Panc1 (cell line): Measurements from ENCODE around the gene MMP28. TPM values are rescaled to one million over a fixed set of nuclear protein-coding genes. Genes with fewer than 3 reads are reported as not detected.

Experiments
- ATAC-seq: fragments of 200-7000 bp; cut with Tn5 transposase; 2 replicates; pipeline ENCODE4 v1.9.1; 2020; ENCODE audit warnings: mild to moderate bottlenecking, moderate library complexity
- BruUV-seq: library from RNA; stranded (reverse); fragments of 400-500 nt; replicated peaks from 2 replicates; lab custom pipeline; 2021; lab: Mats Ljungman, UMichigan
- CTCF ChIA-PET: fragments of 300-600 bp; sonication (Branson Sonifier 250); formaldehyde crosslinking; loops from one replicate; lab custom pipeline; 2022; ENCODE audit warnings: antibody characterized with exemption; lab: Charles Lee
- POLR2A ChIA-PET: fragments of 300-600 bp; sonication (Branson Sonifier 250); formaldehyde crosslinking; loops from one replicate; lab custom pipeline; 2022; ENCODE audit warnings: antibody characterized with exemption; lab: Charles Lee
- DNase-seq: peaks from one replicate; pipeline ENCODE4 v3.0.0-alpha.2; 2010; ENCODE audit warnings: low read depth, low spot score
- H3K27ac ChIP-seq: 2 replicates; pipeline ENCODE4 v1.5.1; 2011; ENCODE audit warnings: mild to moderate bottlenecking, low read length, inconsistent platforms
- H3K27me3 ChIP-seq: fragments of 200-500 bp; sonication (Bioruptor generic); 2 replicates; pipeline ENCODE4 v1.6.0; 2014; ENCODE audit warnings: low read length, inconsistent platforms; ENCODE audit not compliant: control insufficient read depth, insufficient read depth
- H3K36me3 ChIP-seq: fragments of 200-500 bp; sonication (Bioruptor generic); 2 replicates; pipeline ENCODE4 v1.5.1; 2014; ENCODE audit warnings: inconsistent platforms, mild to moderate bottlenecking, low read length, moderate library complexity; ENCODE audit not compliant: control insufficient read depth, insufficient read depth
- H3K4me1 ChIP-seq: 2 replicates; pipeline ENCODE4 v1.5.1; 2011; ENCODE audit warnings: inconsistent platforms, mild to moderate bottlenecking, low read length, moderate library complexity; ENCODE audit not compliant: control insufficient read depth, insufficient read depth
- H3K4me3 ChIP-seq, 2 experiments: 2 replicates each; pipeline ENCODE4 v1.5.1; 2011 to 2012; ENCODE audit warnings: low read depth in 2 of 2, low read length in 2 of 2, mild to moderate bottlenecking in 2 of 2, inconsistent platforms in 1 of 2, moderate library complexity in 1 of 2
- H3K9me3 ChIP-seq: fragments of 200-500 bp; sonication (Bioruptor generic); 2 replicates; pipeline ENCODE4 v1.5.1; 2014; ENCODE audit warnings: low read depth, mild to moderate bottlenecking, inconsistent platforms, low read length, moderate library complexity; ENCODE audit not compliant: control insufficient read depth, insufficient read depth
- CTCF ChIP-seq: fragments of 450-650 bp; IDR thresholded peaks from 2 replicates; pipeline ENCODE4 v1.5.1; 2017; ENCODE audit warnings: mild to moderate bottlenecking
- POLR2AphosphoS5 ChIP-seq: IDR thresholded peaks from 2 replicates; pipeline ENCODE4 v1.6.1; 2012; ENCODE audit warnings: mild to moderate bottlenecking, low read depth, low read length, moderate library complexity
- REST ChIP-seq, 2 experiments: IDR thresholded peaks; 2 replicates each; pipeline ENCODE4 v1.6.1; 2011 to 2012; ENCODE audit warnings: low read depth in 2 of 2, control low read depth in 1 of 2, low read length in 1 of 2, mild to moderate bottlenecking in 1 of 2, moderate library complexity in 1 of 2; ENCODE audit not compliant: insufficient read depth in 1 of 2
- SIN3A ChIP-seq: IDR thresholded peaks from 2 replicates; pipeline ENCODE4 v1.6.1; 2012; ENCODE audit warnings: low read depth, mild to moderate bottlenecking, low read length, moderate library complexity, borderline replicate concordance; ENCODE audit not compliant: insufficient read depth
- TCF7L2 ChIP-seq: IDR thresholded peaks from 2 replicates; pipeline ENCODE4 v1.6.1; 2011; ENCODE audit warnings: mild to moderate bottlenecking, low read depth, low read length, inconsistent platforms
- in situ Hi-C: cut with HindIII; loops from 2 replicates; pipeline ENCODE4 v1.10.0; 2016; ENCODE audit warnings: low sequenced_read_pairs, low pct_unique_long_range_greater_than_20kb
- intact Hi-C: fragments of 100-400 bp; cut with micrococcal nuclease; formaldehyde crosslinking; loops from one replicate; pipeline ENCODE4 v1.10.0; 2022; ENCODE audit not compliant: unreplicated experiment
- total RNA-seq: library from RNA; stranded (reverse); gene quantifications from one replicate; pipeline ENCODE4 v1.2.1, GENCODE V29; 2021; ENCODE audit not compliant: unreplicated experiment

Gene MMP28
- total RNA-seq, 1 experiment from 2014 or later, result 1.6 TPM

DNA sequence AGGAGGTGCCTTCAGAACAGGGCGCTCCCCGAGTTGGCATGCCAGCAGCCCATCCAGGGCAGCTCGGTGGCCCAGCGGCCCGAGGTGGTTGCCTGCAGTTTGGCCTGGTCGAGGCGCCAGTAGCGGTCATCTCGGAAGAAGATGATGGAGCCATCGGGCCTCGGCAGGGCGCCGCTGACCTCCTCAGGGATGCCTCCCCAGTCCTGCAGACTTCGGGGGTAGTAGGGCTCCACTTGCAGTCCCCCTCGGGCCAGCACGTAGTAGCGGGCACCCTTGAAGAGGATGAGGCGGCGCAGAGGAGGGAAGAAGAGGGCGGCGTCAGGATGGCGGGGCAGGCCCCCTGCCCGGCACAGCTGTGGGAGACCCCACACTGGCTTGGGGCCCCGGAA, 29.0 kb downstream of the MMP28 start:
- intact Hi-C loops, result no loop called here
- POLR2A ChIA-PET, result no interaction called here

GRCh38 chr17:35765756-35766488, 29.5 kb downstream of the MMP28 start:
- no TSS peak for BruUV-seq
- TF ChIP-seq SIN3A (no peak), POLR2AphosphoS5 (no peak), REST (IDR thresholded peaks at IDR 0.05; ENCODE audit: insufficient read depth in 1 of 2, low read depth in 2 of 2, low read length in 1 of 2) (no peak), CTCF (no peak)

More for the DNA sequence above, 29.0 kb downstream of the MMP28 start:
- in situ Hi-C loops, result no loop called here
- peaks cover 3% of the 10 kb centered on the region; the same call in 1 of the 2 replicates for H3K27me3 ChIP-seq
- ATAC-seq (no peak), DNase-seq (no peak)
- H3K4me1 ChIP-seq, result peaks cover 4% of the 10 kb centered on the region; the same call in 1 of the 2 replicates
- H3K36me3 ChIP-seq, result no peaks in the 10 kb centered on the region
- TF ChIP-seq REST (IDR thresholded peaks at IDR 0.05; ENCODE audit: insufficient read depth in 1 of 2, low read depth in 2 of 2, low read length in 1 of 2) (no peak), TCF7L2 (no peak), POLR2AphosphoS5 (no peak), SIN3A (no peak), CTCF (no peak)
- no peaks in the 10 kb centered on the region for H3K9me3 ChIP-seq
- CTCF ChIA-PET, result interaction anchor here (1.2 to 1.4 kb wide), 3 partner anchors 38 to 42 kb away, joined by 4 to 21 read pairs (median 4); no protein-coding TSS in a partner anchor
- no peak overlapping the region for H3K4me3 ChIP-seq
- H3K27ac ChIP-seq, result no peak overlapping the region
- BruUV-seq, result no TSS peak

More at GRCh38 chr17:35765756-35766488, 29.5 kb downstream of the MMP28 start:
- in situ Hi-C loops (no loop called here), intact Hi-C loops (no loop called here)
- CTCF ChIA-PET, result interaction anchor here (1.2 to 3.2 kb wide), 2 partner anchors 38 to 42 kb away, joined by 21 to 35 read pairs; partner anchors contain the start of gene TAF15
- Histone ChIP-seq H3K27me3 (peaks cover 3% of the 10 kb centered on the region; the same call in 1 of the 2 replicates), H3K4me3 (no peak overlapping the region), H3K36me3 (no peaks in the 10 kb centered on the region), H3K27ac (no peak overlapping the region), H3K4me1 (peaks cover 4% of the 10 kb centered on the region; the same call in 1 of the 2 replicates), H3K9me3 (no peaks in the 10 kb centered on the region)
- DNase-seq, result no peak
- no peak for ATAC-seq
- POLR2A ChIA-PET, result no interaction called here
